Astrocyte (in vitro differentiated cells and primary cell): ENCODE data around the gene BTBD16.

Source experiments
- CTCF ChIP-seq: IDR thresholded peaks from 2 replicates; pipeline ENCODE4 v1.5.1; 2011; ENCODE audit warnings: low read depth, mild to moderate bottlenecking, inconsistent platforms, low read length, moderate library complexity; ENCODE audit not compliant: insufficient read depth
- EZH2 ChIP-seq: IDR thresholded peaks from 2 replicates; pipeline ENCODE4 v1.6.1; 2012; ENCODE audit warnings: mild to moderate bottlenecking, low read length, inconsistent platforms; ENCODE audit not compliant: insufficient read depth

- TF ChIP-seq EZH2 (no peak), CTCF (no peak)
Measured at GRCh38 chr10:122301055-122301810, 30.1 kb downstream of the BTBD16 start.
